Caki2 (cell line): ENCODE data around the gene INTS7. TPM values are rescaled to one million over a fixed set of nuclear protein-coding genes. Genes with fewer than 3 reads are reported as not detected.
A peak's percentile ranks its signal among the peaks of the same experiment; 100 is the strongest.
"Not testable (repeated sequence)": the region's sequence is repeated elsewhere in the genome, so short reads cannot be mapped to it uniquely, and the experiment has no call there.

Experiments used
- DNase-seq: peaks from one replicate; pipeline ENCODE4 v3.0.0-alpha.2; 2015; ENCODE audit warnings: low read depth
- in situ Hi-C: cut with HindIII; loops from 2 replicates; pipeline ENCODE4 v1.10.0; 2016; ENCODE audit warnings: low sequenced_read_pairs, low pct_unique_long_range_greater_than_20kb, mixed read lengths
- total RNA-seq: library from RNA; depleted of rRNA; stranded (reverse); fragments of >200 nt; shearing (Covaris generic); gene quantifications from 2 replicates; pipeline ENCODE4 v1.2.3, GENCODE V29; 2014; ENCODE audit warnings: low replicate concordance

INTS7 gene
- total RNA-seq, 1 experiment from 2014 or later, result 24.4 TPM

DNA sequence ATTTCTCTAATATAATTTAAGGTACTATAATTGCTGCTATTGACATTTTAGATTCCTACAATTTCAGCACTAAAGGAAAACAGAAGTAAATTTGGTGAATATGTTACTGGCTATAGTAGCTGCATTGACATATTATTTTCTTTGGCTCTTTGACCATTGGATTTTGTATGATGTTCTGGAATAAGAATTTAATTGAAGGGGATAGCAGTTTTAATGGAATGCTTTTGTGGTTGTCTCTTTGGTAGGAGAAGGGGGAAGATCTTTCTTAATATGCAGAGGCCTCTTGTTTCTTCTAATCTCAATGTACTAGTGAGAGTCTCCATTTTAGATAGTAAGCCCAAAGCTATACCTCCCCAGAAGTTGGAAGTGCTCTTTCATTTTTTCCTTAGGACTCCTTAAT lies 7.1 kb upstream of the INTS7 start:
- no peak for DNase-seq
- in situ Hi-C loops, result no loop called here

DNA sequence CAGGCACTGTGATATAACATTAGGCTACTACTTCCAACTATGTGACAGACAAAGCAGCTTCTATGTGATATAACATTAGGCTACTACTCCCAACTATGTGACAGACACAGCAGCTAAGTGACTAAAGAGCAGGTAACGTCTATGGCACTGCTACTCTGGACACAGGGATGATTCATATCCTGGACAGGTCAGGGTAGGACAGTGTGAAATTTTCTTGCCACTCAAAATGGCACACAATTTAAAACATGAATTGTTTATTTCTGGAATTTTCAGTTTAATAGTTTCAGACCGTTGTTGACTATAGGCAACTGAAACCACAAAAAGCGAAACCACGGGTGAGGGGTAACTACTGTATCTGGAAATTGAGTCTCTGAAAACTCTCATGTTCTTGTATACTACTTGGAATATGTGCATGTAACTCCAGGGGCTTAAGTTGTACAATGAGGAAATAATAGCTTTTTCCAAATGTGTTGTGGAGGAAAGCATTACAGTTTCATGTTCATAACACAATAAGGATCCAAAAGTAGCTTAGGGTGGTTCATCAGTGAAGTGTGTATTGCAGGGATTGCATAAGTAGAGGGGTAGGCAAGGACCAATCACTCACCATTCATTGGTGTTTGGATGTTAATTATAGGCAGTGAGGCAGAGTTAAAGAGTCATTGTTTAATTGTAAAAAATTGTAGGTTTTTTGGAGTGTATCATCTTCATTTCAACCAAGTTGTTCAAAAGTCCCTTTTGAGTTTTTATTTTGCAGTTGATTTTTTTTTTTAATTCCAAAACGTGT lies 5.5 kb upstream of the INTS7 start:
- in situ Hi-C loops, result no loop called here
- DNase-seq, result peak; percentile 39

DNA sequence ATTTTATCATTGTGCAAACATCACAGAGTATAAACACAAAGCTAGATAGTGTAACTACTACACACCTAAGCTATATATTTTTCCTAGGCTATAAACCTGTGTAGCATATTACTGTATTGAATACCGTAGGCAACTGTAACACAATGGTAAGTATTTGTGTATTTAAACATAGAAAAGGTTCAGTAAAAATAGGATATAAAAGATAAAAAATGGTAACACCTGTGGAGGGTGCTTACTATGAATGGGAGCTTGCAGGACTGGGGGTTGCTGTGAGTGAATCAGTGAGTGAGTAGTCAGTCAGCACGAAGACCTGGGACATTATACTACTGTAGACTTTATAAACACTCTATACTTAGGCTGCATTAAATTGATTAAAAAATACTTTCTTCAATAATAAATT lies 4.3 kb upstream of the INTS7 start:
- in situ Hi-C loops, result no loop called here
- no peak for DNase-seq

DNA sequence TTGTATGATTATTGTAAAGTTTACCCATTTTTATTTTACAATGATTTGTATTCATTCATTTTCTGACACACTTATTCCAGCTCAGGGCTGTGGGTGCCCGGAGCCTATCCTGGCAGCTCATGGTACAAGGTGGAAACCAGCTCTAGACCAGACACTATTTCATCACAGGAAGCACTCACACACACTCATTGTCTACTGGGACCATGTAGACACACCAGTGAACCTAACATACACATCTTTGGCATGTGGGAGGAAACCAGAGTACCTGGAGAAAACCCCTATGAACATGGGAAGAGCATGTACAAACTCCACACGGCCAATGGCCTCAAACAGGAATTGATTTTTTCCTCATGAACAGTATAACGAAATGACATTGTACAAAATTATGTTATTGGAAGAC lies 2.5 kb upstream of the INTS7 start:
- no peak for DNase-seq
- in situ Hi-C loops, result no loop called here

DNA sequence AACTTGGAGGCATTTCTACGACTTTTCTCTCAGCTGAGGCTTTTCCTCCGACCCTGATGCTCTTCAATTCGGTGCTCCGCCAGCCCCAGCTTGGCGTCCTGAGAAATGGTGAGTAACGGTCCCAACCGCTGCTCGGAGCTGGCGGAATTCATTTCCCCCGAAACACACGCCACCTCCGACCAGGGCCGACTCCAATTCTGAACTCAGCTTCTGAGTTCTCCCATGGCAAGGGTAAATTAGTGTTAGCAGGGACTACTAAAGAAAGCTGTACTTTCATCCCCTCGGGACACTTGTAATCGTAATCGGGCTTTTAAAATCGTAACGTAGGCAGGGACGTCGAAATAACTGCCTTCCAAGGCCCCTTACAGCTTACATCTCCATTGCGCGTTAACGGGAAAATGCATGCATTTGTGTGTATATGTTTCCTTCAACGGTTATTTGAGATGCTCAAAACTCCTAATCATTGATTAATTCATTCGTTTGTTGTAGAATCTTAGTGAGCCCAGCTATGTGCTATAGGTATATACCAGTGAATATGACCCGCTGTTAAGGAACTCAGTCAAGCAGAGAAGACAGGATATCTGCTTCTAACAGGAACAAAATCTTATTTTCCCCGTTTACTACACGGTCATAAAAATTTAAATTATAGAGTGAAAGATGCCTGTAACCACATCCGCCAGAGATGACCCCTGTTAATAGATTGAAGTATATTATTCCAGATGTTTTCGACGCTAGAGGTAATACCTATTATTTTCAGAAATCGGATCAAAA lies 663 bp upstream of the INTS7 start:
- DNase-seq, result no peak
- in situ Hi-C loops, result no loop called here

DNA sequence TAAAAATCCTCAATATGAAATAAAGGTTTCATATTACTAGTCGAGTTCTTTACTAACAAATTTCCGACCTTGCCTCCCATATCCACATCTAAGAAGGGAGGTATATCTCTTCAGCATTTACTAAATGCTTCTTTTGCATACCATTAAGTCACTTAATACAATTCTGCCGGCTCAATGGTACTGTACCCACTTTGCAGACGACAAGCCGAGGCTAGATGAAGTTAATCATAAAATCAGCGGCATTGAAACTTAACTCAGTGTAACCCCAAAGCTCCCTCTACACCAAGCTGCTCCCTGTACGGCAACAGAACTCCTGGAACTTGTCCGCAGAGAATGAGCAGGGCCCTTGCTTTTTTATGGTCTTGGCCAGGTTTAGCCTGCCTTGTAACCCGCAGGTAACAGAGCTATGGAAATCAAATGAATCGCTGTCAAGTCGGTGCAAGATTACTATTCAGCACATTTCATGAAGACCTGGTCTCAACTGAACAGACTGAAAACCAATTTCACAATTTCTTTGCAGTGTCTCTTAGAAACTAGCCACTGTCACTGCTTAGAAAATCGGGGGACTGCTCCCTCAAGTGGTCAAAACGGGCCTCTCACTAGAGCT lies 738 bp downstream of the INTS7 start:
- DNase-seq, result no peak
- in situ Hi-C loops, result no loop called here

DNA sequence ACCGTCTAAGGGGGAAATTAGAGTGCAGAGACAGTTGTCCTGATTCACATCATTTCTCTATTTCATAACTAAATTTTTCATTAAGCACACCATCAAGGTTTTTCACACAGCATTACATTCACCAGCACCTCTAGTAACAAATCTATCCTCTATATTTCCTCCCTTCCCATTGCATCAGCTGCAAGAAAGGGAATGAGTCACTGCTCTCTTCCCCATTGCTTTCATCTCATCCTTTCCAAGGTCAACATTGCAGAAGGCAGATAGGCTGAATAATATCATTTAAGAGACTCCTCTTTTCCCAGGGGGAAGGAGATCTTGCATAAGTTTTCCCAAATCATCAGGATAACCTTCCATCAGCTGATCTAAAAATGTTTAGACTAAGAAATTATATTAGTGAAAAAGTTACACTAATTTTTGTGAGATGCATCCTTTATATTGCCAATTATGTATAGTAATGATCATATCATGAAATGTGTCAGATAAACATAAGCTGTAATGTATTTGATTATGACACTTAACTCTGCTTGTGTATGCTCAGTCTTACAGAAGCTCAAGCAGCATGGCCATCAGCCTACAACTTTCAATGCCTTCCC lies 4.3 kb downstream of the INTS7 start:
- DNase-seq, result peak; percentile 64
- in situ Hi-C loops, result no loop called here

DNA sequence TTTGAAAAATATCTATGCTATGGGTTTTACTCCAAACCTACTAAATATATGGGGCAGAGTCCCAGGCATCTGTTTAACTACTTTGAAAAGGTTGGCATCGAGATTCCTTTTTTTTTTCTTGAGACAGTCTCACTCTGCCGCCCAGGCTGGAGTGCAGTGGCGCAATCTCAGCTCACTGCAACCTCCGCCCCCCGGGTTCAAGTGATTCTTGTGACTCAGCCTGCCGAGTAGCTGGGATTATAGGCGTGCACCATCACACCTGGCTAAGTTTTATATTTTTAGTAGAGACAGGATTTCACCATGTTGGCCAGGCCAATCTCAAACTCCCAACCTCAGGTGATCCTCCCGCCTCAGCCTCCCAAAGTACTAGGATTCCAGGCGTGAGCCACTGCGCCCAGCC lies 7.6 kb downstream of the INTS7 start:
- DNase-seq, in situ Hi-C loops: not testable (repeated sequence)

DNA sequence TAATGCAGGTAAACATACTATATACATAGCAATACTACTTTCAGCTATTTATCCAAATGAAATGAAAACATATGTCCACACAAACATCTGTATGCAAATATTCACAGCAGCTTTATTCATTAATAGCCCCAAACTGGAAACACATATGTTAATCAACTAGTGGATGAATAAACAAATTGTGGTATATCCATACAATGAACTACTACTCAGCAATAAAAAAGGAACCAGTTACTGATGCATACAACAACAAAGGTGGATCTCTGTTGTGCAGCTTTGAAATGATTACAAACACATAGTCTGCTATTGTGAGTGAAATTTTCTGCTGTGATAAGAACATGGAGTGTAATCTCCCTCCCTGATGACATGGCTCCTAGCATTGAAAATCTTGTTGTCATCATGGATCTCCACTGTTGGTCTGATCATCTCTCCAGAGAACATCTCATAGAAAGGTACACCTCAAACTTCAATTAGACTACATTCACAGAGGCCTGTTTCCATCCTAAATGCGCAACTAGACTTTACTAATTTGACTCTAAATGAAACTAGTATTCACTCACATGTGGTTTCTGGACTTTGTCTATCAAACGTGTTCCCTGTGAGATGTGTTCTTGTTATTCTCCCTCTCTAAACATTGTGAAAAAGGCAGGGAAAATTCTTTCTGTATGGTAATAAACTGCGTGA lies 10.7 kb downstream of the INTS7 start:
- in situ Hi-C loops, result no loop called here
- DNase-seq, result no peak

DNA sequence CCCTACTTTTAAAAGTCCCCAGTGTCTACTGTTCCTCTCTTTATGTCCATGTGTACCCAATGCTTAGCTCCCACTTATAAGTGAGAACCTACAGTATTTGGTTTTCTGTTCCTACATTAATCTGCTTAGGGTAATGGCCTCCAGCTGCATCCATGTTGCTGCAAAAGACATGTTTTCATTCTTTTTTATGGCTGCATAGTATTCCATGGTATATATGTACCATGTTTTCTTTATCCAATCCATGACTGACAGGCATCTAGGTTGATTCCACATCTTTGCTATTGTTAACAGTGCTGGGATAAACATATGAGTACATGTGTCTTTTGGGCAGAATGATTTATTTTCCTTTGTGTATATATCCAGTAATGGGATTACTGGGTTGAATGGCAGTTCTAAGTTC lies 12.4 kb downstream of the INTS7 start:
- DNase-seq, in situ Hi-C loops: not testable (repeated sequence)

DNA sequence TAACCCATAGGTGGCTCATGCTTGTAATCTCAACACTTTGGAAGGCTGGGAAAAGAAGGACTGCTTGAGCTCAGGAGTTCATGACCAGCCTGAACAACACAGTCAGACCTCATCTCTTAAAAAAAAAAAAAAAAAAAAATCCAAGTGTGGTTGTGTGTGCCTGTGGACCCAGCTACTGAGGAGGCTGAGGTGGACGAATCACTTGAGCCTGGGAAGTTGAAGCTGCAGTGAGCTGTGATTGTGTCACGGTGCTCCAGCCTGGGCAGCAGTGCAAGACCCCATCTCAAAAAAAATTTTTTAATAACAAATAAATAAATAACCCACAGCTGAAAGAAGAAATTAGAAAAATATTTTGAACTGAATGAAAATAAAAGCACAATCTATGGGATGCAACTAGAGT lies 13.8 kb downstream of the INTS7 start:
- no peak for DNase-seq
- in situ Hi-C loops, result no loop called here

DNA sequence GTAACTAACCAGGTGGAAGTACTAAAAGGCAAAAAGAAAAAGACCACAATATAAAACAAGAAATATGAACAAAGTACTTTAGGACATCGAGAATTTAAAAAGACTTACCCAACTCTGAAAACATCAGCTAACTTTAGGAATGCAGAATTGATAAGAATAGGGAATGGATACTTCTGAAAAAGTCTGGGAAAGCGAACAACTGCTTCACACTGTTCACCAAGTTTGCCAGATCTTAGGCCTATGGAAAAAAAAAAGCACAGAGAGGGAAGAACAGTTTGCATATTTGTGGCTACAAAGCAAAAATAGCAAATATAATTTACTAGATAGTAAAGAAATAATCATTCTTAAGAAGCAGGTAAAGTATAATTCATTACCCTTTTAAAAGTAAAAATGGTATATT lies 14.4 kb downstream of the INTS7 start:
- no peak for DNase-seq
- in situ Hi-C loops, result no loop called here

DNA sequence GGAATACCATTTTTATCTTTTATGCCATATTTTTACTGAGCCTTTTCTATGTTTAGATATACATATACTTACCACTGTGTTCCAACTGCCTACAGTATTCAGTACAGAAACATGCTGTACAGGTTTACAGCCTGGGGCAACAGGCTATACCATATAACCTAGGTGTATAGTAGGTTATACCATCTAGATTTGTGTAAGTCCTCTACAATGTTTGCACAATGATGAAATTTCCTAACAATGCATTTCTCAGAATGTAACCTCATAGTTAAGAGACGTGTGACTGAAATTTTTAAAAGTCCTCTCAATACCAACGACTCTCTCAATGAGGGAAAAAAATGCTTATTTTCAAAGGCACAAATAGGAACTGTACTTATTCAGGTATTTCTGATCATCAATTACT lies 21.7 kb downstream of the INTS7 start:
- in situ Hi-C loops, result no loop called here
- DNase-seq, result no peak

DNA sequence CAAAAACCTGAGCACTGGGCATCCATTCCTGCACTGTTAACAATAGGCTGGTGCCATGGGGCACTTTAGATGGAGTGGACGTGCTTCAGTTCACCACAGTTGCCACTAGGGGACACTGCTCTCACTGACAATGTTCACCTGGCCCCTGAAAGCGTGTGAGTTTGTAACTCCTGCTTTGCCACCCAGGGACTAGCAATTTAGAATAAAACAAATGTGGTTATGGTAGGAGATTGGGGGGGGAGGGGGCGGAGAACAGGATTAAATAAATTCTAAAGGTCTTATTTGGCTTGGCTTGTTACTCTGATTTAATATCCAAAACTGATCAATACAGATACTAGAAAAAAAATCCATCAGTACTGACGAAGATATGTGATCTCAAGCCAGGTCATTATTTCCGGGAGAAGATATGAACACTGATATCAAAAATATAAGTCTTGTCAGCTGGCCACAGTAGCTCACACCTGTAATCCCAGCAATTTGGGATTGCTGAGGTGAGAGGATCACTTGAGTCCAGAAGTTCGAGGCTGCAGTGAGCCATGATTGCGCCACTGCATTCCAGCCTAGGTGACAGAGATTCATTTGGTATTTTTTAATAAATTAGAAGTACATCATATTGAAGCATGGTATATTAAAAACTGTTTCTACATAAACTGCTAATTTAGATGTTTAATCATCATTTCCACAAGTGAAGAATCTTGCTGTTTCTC lies 23.2 kb downstream of the INTS7 start:
- peak; percentile 45 for DNase-seq
- in situ Hi-C loops, result no loop called here

DNA sequence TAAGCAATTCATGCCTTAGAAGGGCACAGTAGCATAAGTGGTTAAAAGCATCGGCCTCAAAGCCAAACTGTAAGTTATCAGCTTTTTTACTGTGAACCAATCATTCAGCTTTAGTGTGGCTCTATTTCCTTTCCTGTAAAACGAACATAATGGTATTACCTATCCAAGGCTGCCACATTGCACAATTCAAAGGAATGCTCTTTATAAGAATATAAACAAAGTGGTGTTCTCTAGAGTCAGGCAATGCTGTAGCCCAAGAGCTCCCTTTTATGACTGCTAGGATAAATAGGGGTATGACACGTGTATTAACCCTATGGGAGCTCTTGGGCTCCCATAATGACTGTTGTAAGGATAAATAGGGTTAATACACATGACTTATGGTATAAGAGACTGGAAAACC lies 25.4 kb downstream of the INTS7 start:
- DNase-seq, result no peak
- in situ Hi-C loops, result no loop called here

DNA sequence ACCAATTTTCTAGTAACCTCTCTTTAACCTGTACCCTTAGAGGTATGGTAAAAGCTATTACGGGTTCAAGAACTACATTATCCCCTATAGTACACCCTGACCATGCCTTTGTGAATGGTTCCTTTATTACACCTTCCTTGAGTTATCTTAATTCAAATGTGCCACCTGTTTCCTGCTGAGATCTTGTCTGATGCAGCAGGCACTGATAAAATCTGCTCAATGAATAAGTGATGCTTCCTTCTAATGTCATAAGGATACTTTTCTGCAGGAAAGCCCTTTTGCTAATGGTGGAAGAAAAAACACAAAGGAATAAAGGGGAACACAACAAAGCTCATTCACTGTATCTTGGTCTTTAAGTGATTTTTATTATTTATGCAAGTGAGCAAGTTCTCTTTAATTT lies 25.8 kb downstream of the INTS7 start:
- in situ Hi-C loops, result no loop called here
- DNase-seq, result no peak

DNA sequence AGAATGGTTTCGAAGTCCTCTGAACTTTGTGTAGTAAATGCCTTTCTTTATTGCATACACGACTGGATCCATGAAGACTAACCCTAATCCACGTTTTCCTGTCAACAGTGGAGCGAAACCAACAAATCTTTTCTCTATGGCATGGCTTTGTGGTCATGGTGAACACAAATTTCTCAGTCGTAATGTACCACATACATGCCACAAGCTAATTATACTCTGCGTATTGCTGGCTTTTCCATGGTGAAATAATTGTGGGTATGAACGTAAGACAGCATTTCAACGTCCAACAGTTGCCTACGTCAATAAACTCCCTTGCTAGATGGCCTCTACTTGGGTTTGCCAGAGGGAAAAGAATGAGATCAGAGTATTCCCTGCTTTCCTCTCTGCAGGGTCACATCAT lies 27.5 kb downstream of the INTS7 start:
- no peak for DNase-seq
- in situ Hi-C loops, result no loop called here

DNA sequence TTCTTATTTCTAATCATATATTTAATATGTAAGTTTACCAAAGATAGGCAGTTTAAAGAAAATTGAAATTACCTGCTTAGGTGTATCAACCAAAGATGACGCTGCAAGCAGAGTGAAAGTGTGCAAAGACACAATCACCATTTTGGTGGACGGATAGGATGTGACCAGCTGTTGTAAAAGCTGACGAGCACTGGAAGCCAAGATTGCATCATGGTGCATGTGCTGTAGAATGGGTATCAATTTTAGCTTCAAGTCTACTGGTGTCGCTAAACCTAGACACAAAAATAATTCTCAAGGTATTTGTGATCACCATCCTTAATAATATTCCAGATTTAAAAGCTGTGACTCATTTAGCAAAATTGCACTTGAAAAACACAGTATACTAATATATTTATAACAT lies 28.2 kb downstream of the INTS7 start:
- in situ Hi-C loops, result no loop called here
- DNase-seq, result no peak
